GM21723 (cell line): ENCODE measurements around the gene FOXR1.

Experiments
- ATAC-seq: cut with Tn5 transposase; IDR thresholded peaks from one replicate; pipeline ENCODE4 v1.9.1; 2021; ENCODE audit warnings: mild to moderate bottlenecking, moderate library complexity; ENCODE audit not compliant: unreplicated experiment

The FOXR1 gene

DNA sequence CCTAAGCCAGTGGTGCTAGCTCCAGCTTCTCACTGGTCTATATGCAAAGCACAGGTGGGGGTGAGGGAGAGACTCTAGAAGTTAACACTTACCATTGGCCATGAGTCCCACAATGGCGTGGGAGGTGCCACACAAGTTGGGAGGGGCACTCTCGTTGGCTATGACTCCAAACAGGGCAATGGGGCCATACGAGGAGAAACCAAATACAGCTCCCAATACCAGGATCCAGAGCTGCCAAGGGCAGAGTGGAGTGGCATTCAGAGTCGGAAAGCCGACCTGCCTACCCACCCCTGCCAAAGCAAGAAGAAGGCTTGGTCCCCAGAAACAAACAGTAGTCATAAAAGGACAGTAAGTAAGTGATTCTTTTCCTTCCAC lies 53.5 kb downstream of the FOXR1 start:
- ATAC-seq, result no peak

DNA sequence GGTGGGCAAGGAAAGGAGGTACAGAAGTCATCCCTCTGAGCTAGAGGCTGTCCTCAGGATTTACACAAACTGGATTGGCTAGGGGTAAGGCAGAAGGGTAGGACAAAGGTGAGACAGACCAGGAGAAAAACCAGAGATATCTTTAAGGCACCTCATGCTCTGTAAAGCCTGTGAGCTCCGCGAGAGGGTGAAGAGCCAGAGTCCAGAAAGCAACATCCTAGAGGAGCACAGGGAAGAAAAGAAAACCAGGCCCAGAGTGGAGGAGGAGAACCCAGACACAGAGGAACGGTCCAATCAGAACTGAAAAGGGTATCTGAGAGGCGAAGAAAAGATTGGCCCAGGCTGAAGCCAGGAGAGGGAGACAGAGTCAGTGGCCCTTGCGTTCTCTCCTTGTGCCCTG lies 54.0 kb downstream of the FOXR1 start:
- no peak for ATAC-seq

DNA sequence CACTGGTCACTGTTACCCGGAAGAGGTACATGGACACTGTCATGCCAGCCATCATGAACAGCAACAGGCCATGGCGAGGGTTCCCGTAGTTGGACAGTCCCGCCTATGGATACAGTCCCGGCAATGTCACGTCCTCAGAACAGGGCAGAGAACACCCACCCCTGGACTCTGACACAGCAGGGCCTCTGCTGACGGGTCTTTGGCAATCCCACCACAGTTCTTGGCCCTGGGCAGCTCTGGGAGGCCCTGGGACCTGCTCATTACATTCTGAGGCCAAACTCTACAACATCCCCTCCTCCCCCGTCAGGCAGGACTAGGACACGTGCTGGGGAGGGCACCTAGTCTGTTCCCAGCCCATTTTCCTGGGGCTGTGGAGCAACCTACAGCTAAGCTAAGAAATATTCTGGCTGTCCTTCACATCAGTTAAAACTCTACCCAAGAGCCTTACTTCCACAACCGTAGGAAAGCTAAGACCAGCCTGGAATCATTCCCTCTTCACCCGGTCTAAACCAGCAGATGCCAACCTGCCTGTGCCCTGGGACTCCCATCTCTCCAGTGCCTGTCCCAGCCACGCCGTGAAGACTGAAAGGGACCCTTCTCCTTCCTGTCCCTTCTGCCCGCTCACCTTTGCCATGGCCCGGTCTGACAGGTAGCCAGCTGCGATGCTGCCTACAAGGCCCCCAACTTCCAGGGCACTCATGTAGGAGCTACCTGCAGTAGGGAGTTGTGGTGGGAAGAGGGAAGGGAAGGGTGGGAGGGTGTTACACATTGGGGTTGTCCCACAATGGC lies 54.6 kb downstream of the FOXR1 start:
- ATAC-seq, result no peak

- no peak for ATAC-seq
Measured at GRCh38 chr11:119026970-119027369, 55.4 kb downstream of the FOXR1 start.

DNA sequence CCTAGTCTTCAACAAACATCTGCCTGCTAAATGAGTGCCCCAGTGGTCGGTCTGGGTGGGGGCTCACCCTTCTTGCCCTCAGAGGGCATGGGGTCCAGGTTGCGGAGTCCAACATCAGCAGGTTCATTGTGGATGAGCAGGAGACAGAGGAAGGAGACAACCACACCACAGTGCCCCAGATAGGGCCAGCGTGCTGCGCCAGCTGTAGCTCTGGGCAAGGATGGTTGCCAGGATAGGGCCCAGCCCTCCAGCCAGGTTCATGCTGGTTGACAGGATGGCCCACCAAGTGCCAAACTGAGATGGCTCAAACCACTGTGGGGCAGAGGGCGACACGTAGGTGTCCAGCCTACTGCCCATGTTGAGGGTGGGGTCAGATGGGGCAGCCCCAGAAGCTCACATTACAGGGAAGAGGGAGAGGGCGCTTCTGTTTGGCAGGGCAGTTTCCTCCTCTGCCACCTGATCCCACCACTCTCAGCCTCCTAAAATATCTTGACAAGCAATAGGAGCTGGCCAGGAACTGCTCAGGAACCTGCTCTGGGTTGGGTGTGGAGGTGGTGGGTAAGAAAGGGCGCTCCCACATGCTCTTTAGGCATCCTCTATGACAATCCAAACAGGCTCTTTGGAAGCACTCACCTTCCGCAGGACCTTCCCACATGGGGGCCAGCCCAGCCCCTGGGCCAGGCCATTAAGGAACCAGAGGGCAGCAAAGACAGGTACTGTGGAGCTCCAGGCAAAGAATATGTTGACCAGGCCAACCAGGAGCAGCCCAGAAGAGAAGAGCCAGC lies 56.2 kb downstream of the FOXR1 start:
- no peak for ATAC-seq

GRCh38 chr11:119028346-119029068 lies 56.9 kb downstream of the FOXR1 start:
- no peak for ATAC-seq

DNA sequence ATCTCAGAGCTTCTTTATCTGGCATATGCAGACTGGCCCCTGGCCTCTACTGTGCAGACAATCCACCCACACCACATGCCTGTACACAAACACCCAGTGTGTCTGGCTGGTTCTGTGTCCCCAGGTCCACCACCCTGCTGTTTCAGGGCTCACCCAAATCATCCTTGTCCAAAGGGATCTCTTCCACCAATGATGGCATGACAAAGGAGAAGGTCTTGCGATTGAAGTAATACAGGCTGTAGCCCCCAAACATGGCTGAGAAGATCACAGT lies 57.4 kb downstream of the FOXR1 start:
- ATAC-seq, result no peak

DNA sequence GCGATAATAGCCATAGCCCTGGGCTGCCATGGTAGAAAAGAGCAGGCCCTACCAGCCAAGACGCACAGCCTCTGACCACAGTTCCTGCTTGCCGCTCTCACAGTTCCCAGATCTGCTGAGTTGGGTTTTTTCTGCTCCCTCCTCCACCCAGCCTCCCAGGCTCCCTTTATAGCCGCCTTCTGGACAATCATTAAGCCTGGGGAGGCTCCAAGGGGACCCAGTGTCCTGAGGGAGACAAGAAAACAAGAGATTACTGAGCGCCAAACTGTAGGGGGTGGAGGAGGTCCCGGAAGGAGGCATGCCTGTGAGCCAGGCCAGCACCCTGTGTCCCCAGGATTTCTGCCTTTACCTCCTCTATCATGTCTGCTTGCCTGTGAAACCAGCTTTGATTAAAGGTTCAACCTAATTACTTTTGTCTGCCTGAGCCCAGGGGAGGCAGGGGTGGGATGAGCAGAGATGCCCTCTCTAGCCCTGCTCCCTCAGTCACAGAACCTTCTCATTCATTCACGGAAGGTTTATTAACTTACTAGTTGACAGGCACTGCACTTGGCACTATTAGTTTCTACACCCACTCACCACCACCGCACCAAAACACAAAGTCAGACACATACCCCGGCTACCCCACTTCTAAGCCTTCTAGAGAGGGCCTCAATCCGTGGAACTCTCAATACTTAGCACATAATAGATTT lies 57.9 kb downstream of the FOXR1 start:
- ATAC-seq, result peak; percentile 23

- ATAC-seq, result peak; percentile 26
Measured at GRCh38 chr11:119030029-119030328, 58.4 kb downstream of the FOXR1 start.

GRCh38 chr11:119030329-119031047 lies 58.9 kb downstream of the FOXR1 start, which contains the start of gene SLC37A4:
TSS of gene SLC37A4 (minus strand) at chr11:119030877.
- peak; percentile 83 for ATAC-seq
